Stimulated activated naive CD8-positive, alpha-beta T cell treated with anti-CD3 and anti-CD28 coated beads, Interleukin-15, Interleukin-2, amounts not matched to agents 100 U/mL and 50 U/mL, for 24 hours (primary cell): Measurements from ENCODE around the gene TIFAB.

Experiments used
- ATAC-seq: fragments of 150-1000 bp; cut with Tn5 transposase; one replicate; pipeline ENCODE4 v1.10.0; 2021
- DNase-seq: peaks from one replicate; pipeline ENCODE4 v3.0.0; 2021

The TIFAB gene

GRCh38 chr5:135482381-135482933 lies 30.3 kb upstream of the TIFAB start:
- DNase-seq: no peak
- ATAC-seq: no peak

- ATAC-seq: no peak
- no peak for DNase-seq
Measured at GRCh38 chr5:135481909-135482311, 29.8 kb upstream of the TIFAB start.

GRCh38 chr5:135481387-135481786 lies 29.2 kb upstream of the TIFAB start:
- ATAC-seq (no peak), DNase-seq (no peak)

GRCh38 chr5:135480511-135480910 lies 28.4 kb upstream of the TIFAB start:
- ATAC-seq (no peak), DNase-seq (no peak)

GRCh38 chr5:135478938-135479337 lies 26.8 kb upstream of the TIFAB start:
- DNase-seq (no peak), ATAC-seq (no peak)

- ATAC-seq: no peak
- no peak for DNase-seq
Measured at GRCh38 chr5:135477613-135478066, 25.5 kb upstream of the TIFAB start.

GRCh38 chr5:135476615-135477581 lies 24.7 kb upstream of the TIFAB start:
- ATAC-seq: no peak
- DNase-seq: no peak

GRCh38 chr5:135473956-135474670 lies 22.0 kb upstream of the TIFAB start:
- ATAC-seq: no peak
- no peak for DNase-seq

GRCh38 chr5:135472141-135472540 lies 20.0 kb upstream of the TIFAB start:
- DNase-seq: no peak
- no peak for ATAC-seq

GRCh38 chr5:135471726-135472125 lies 19.6 kb upstream of the TIFAB start:
- ATAC-seq: no peak

GRCh38 chr5:135469911-135470310 lies 17.8 kb upstream of the TIFAB start:
- DNase-seq (no peak), ATAC-seq (no peak)

More at GRCh38 chr5:135471726-135472125, 19.6 kb upstream of the TIFAB start:
- DNase-seq: no peak

GRCh38 chr5:135468541-135468940 lies 16.4 kb upstream of the TIFAB start:
- DNase-seq (no peak), ATAC-seq (no peak)

GRCh38 chr5:135467871-135468485 lies 15.8 kb upstream of the TIFAB start:
- DNase-seq (no peak), ATAC-seq (no peak)

GRCh38 chr5:135467051-135467625 lies 15.0 kb upstream of the TIFAB start:
- ATAC-seq: no peak
- DNase-seq: no peak

GRCh38 chr5:135466178-135467050 lies 14.3 kb upstream of the TIFAB start:
- ATAC-seq (peak; percentile 87), DNase-seq (peak; percentile 82)

- no peak for ATAC-seq
- DNase-seq: no peak
Measured at GRCh38 chr5:135465391-135466122, 13.4 kb upstream of the TIFAB start.

- peak; percentile 51 for DNase-seq
- ATAC-seq: peak; percentile 55
Measured at GRCh38 chr5:135462304-135462703, 10.2 kb upstream of the TIFAB start.

- DNase-seq: no peak
- no peak for ATAC-seq
Measured at GRCh38 chr5:135461481-135462151, 9.5 kb upstream of the TIFAB start.

GRCh38 chr5:135460246-135461033 lies 8.3 kb upstream of the TIFAB start:
- ATAC-seq: no peak

More at GRCh38 chr5:135460246-135461033, 8.3 kb upstream of the TIFAB start:
- no peak for DNase-seq
